Right lobe of liver (tissue), 6 donors: Measurements from ENCODE around the gene TRIM41. TPM values are rescaled to one million over a fixed set of nuclear protein-coding genes. Genes with fewer than 3 reads are reported as not detected.

Source experiments
- ATAC-seq, 4 donors: fragments of 200-7000 bp; cut with Tn5 transposase; one replicate each; pipeline ENCODE4 v1.9.1; 2020; ENCODE audit warnings: mild to moderate bottlenecking in 4 of 4, moderate library complexity in 4 of 4
- DNase-seq, 3 donors: peaks; one replicate each; pipeline ENCODE4 v3.0.0-alpha.2; 2020
- H3K27ac ChIP-seq, 3 donors: fragments of 200-600 bp; one replicate each; pipeline ENCODE4 v1.8.0; 2022
- H3K27me3 ChIP-seq, 2 donors: fragments of 200-600 bp; one replicate each; pipeline ENCODE4 v1.8.0; 2022
- H3K36me3 ChIP-seq, 4 donors: fragments of 200-600 bp; sonication (generic) in 1 of 4; one replicate each; pipeline versions ENCODE4 v1.5.1 to v1.8.0; 2017 to 2022; ENCODE audit warnings: control low read depth in 1 of 4
- H3K4me1 ChIP-seq, 4 donors: fragments of 200-600 bp; sonication (generic) in 1 of 4; one replicate each; pipeline versions ENCODE4 v1.5.1 to v1.8.0; 2017 to 2022; ENCODE audit warnings: control low read depth in 1 of 4
- H3K4me3 ChIP-seq, 3 donors: fragments of 200-600 bp; one replicate each; pipeline ENCODE4 v1.8.0; 2022
- H3K9me3 ChIP-seq, 4 donors: fragments of 200-600 bp; sonication (generic) in 1 of 4; one replicate each; pipeline versions ENCODE4 v1.5.1 to v1.8.0; 2017 to 2022; ENCODE audit warnings: control low read depth in 1 of 4
- CTCF ChIP-seq, 4 donors: fragments of 200-600 bp in 3 of 4; fragments of 450-650 bp in 1 of 4; IDR thresholded peaks; one replicate each; pipeline versions ENCODE4 v1.5.1 to v1.8.0; 2016 to 2022; ENCODE audit warnings: antibody characterized with exemption in 4 of 4, mild to moderate bottlenecking in 2 of 4
- POLR2A ChIP-seq: fragments of 450-650 bp; IDR thresholded peaks from one replicate; pipeline ENCODE4 v1.6.1; 2017; ENCODE audit warnings: antibody characterized with exemption, mild to moderate bottlenecking
- WGBS: methylation state at CpG from one replicate; pipeline ENCODE4 v1.1.6; 2018; ENCODE audit warnings: low coverage, low lambda C conversion rate; ENCODE audit not compliant: insufficient coverage; ENCODE audit errors: missing lambda C conversion rate; 5-methylcytosine and 5-hydroxymethylcytosine counted together
- intact Hi-C, 2 donors: fragments of 100-400 bp; cut with DNase I; formaldehyde crosslinking; loops; one replicate each; pipeline versions ENCODE4 v1.11.2 to v1.14.1; 2022
- total RNA-seq, 6 experiments: library from RNA; depleted of rRNA in 2 of 6; stranded (reverse); fragments of >200 nt in 2 of 6; fragmentation: NEBNext Ultra II Directional in 3 of 6; extraction: Animal tissue kit (Norgen Biotek cat#: 25700) in 3 of 6; gene quantifications; one replicate each; pipeline versions ENCODE4 v1.1.0 to v1.2.4, GENCODE V29; 2016 to 2023
- donor health status: DM: no; HTN: yes; CAD: no.
- donor health status: DM: no; HTN: no; CAD: no.
- donor health status: DM: no; HTN: no; CAD: no.
- donor health status: DM: no; HTN: yes; CAD: no.
- donor health status: DM: no; HTN: yes; CAD: no.

The TRIM41 gene
- total RNA-seq, 6 experiments from 2014 or later, result 7.3 to 20.6 (median 15.9) TPM

GRCh38 chr5:181221105-181221791 is 1.8 kb upstream of the TRIM41 start:
- H3K4me1 ChIP-seq, result peaks cover 0 to 23% (median 5%) of the 10 kb centered on the region in 4 donors
- no peak for DNase-seq
- H3K9me3 ChIP-seq, result no peaks in the 10 kb centered on the region
- TF ChIP-seq POLR2A (no peak), CTCF (IDR thresholded peaks at IDR 0.05) (no peak)
- WGBS, result 62% methylated on average over 17 of the region's 27 CpGs
- ATAC-seq, result no peak
- no peak overlapping the region for H3K27ac ChIP-seq
- intact Hi-C loops, result no loop called here
- no peak overlapping the region for H3K4me3 ChIP-seq
- H3K27me3 ChIP-seq, result no peaks in the 10 kb centered on the region
- H3K36me3 ChIP-seq, result no peaks in the 10 kb centered on the region

DNA sequence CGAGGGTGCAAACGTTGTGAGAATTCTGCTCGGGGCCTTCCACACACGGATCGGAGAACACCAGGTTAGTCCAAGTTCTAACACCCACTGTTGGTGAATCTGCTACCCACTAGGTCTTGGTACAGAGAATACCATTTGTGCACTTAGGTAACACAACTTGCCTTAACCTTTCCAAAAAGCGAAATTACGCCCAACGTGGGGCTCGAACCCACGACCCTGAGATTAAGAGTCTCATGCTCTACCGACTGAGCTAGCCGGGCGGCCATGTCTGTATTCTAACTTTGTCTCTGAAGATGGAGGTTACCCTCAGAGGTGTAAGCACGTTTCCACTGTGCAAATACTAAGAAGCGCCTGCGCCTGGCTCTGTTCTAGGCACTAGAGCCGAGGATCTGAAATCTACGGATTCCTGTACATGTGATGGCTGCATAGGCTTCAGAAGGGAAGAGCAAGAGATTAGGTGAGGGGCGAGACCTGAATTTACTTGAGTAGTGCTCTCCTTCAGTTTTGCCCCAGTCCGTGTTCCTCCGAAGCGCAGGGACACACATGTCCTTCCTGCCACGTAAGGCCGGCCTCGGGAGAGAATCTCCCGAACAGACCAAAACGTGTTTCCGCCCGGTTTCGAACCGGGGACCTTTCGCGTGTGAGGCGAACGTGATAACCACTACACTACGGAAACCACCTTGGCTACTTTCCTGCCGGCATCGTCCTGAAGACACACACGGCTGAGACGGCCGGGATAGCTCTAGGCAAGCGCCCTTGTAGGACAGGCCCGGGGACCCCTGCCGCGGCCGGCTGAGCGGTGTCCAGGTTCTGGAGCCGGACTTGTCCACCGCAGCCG is 1.1 kb upstream of the TRIM41 start:
- H3K4me1 ChIP-seq, result peaks cover 0 to 18% (median 5%) of the 10 kb centered on the region in 4 donors
- no peaks in the 10 kb centered on the region for H3K27me3 ChIP-seq
- H3K9me3 ChIP-seq, result no peaks in the 10 kb centered on the region
- H3K4me3 ChIP-seq, result peak overlapping the region; percentile 79 to 98 (median 96)
- peak; percentile 90 to 95 (median 93) for DNase-seq
- TF ChIP-seq CTCF (IDR thresholded peaks at IDR 0.05) (no peak), POLR2A (no peak)
- WGBS, result under 1% methylated on average over 26 of the region's 50 CpGs
- H3K36me3 ChIP-seq, result peaks cover 0 to 2% (median 0%) of the 10 kb centered on the region in 4 donors
- ATAC-seq, result peak; percentile 62 to 67 (median 63)
- intact Hi-C loops, result no loop called here
- peak overlapping the region; percentile 87 to 95 (median 88) for H3K27ac ChIP-seq

- H3K4me1 ChIP-seq, result peaks cover 0 to 13% (median 2%) of the 10 kb centered on the region in 4 donors
- H3K4me3 ChIP-seq, result peak overlapping the region; percentile 79 to 98 (median 96)
- peak overlapping the region; percentile 87 to 95 (median 88) for H3K27ac ChIP-seq
- TF ChIP-seq POLR2A (no peak), CTCF (IDR thresholded peaks at IDR 0.05) (peak in 1 of 4 donors; percentile 7)
- WGBS, result under 1% methylated on average over 7 of the region's 18 CpGs
- ATAC-seq (peak in 3 of 4 donors; percentile 1 to 6 (median 3)), DNase-seq (no peak)
- H3K36me3 ChIP-seq, result peaks cover 0 to 7% (median 1%) of the 10 kb centered on the region in 4 donors
- no peaks in the 10 kb centered on the region for H3K9me3 ChIP-seq
- no peaks in the 10 kb centered on the region for H3K27me3 ChIP-seq
- intact Hi-C loops, result no loop called here
Observed at GRCh38 chr5:181222630-181223057, 437 bp upstream of the TRIM41 start.

- no peak for ATAC-seq
Observed at GRCh38 chr5:181223729-181224389, 778 bp downstream of the TRIM41 start.

More at GRCh38 chr5:181223729-181224389, 778 bp downstream of the TRIM41 start:
- peak in 1 of 3 donors; percentile 57 for DNase-seq
- Histone ChIP-seq H3K9me3 (no peaks in the 10 kb centered on the region), H3K4me3 (peak overlapping the region; percentile 79 to 98 (median 96)), H3K4me1 (peaks cover 0 to 8% (median 0%) of the 10 kb centered on the region in 4 donors), H3K36me3 (peaks cover 0 to 7% (median 1%) of the 10 kb centered on the region in 4 donors), H3K27me3 (no peaks in the 10 kb centered on the region), H3K27ac (peak overlapping the region; percentile 87 to 95 (median 88))
- WGBS, result 4% methylated on average over 20 of the region's 31 CpGs
- intact Hi-C loops, result no loop called here
- TF ChIP-seq POLR2A (no peak), CTCF (IDR thresholded peaks at IDR 0.05) (no peak)
